H9 (cell line): ENCODE results near the gene MARCHF3. TPM values are rescaled to one million over a fixed set of nuclear protein-coding genes. Genes with fewer than 3 reads are reported as not detected.
A peak's percentile ranks its signal among the peaks of the same experiment; 100 is the strongest.

Experiments used
- DNase-seq: peaks from one replicate; pipeline ENCODE4 v3.0.0-alpha.2; 2017
- H2AFZ ChIP-seq: one replicate; pipeline ENCODE4 v1.6.1; 2013; ENCODE audit warnings: mild to moderate bottlenecking, low read length, control low read depth, moderate library complexity
- H2AK5ac ChIP-seq: 2 replicates; pipeline ENCODE4 v1.6.1; 2013; ENCODE audit warnings: low read length, control low read depth, mixed read lengths; ENCODE audit not compliant: insufficient read length
- H2BK120ac ChIP-seq: one replicate; pipeline ENCODE4 v1.6.1; 2013; ENCODE audit warnings: low read depth, mild to moderate bottlenecking, low read length, control low read depth, inconsistent platforms; ENCODE audit not compliant: poor library complexity, severe bottlenecking
- H2BK12ac ChIP-seq: 2 replicates; pipeline ENCODE4 v1.6.1; 2013; ENCODE audit warnings: low read length, control low read depth, mixed read lengths, low read depth; ENCODE audit not compliant: insufficient read length
- H2BK15ac ChIP-seq: 2 replicates; pipeline ENCODE4 v1.6.1; 2013; ENCODE audit warnings: low read depth, low read length, control low read depth
- H2BK20ac ChIP-seq: one replicate; pipeline ENCODE4 v1.6.1; 2013; ENCODE audit warnings: low read depth, mild to moderate bottlenecking, low read length, control low read depth, inconsistent platforms; ENCODE audit not compliant: poor library complexity, severe bottlenecking
- H2BK5ac ChIP-seq: 2 replicates; pipeline ENCODE4 v1.6.1; 2013; ENCODE audit warnings: low read length, control low read depth, mixed read lengths; ENCODE audit not compliant: insufficient read length
- H3K14ac ChIP-seq: 2 replicates; pipeline ENCODE4 v1.6.1; 2013; ENCODE audit warnings: low read length, control low read depth; ENCODE audit not compliant: insufficient read depth
- H3K18ac ChIP-seq: 2 replicates; pipeline ENCODE4 v1.6.1; 2013; ENCODE audit warnings: low read depth, mild to moderate bottlenecking, mixed read lengths, low read length, control low read depth; ENCODE audit not compliant: insufficient read length
- H3K23ac ChIP-seq: 2 replicates; pipeline ENCODE4 v1.6.1; 2013; ENCODE audit warnings: low read length, control low read depth, mixed read lengths, low read depth; ENCODE audit not compliant: insufficient read length
- H3K23me2 ChIP-seq: 2 replicates; pipeline ENCODE4 v1.6.1; 2013; ENCODE audit warnings: low read depth, mild to moderate bottlenecking, mixed read lengths, low read length, control low read depth; ENCODE audit not compliant: insufficient read length, poor library complexity, severe bottlenecking
- H3K27ac ChIP-seq: 2 replicates; pipeline ENCODE4 v1.5.1; 2013; ENCODE audit warnings: low read length, control low read depth, mixed read lengths, low read depth; ENCODE audit not compliant: insufficient read length
- H3K27me3 ChIP-seq: 2 replicates; pipeline ENCODE4 v1.6.1; 2013; ENCODE audit warnings: low read length, control low read depth, inconsistent platforms; ENCODE audit not compliant: insufficient read depth
- H3K4ac ChIP-seq: 2 replicates; pipeline ENCODE4 v1.6.1; 2013; ENCODE audit warnings: low read depth, mild to moderate bottlenecking, control low read depth, inconsistent platforms, low read length, moderate library complexity
- H3K4me1 ChIP-seq: 2 replicates; pipeline ENCODE4 v1.6.1; 2013; ENCODE audit warnings: low read length, control low read depth, inconsistent platforms; ENCODE audit not compliant: insufficient read depth
- H3K4me2 ChIP-seq: 2 replicates; pipeline ENCODE4 v1.6.1; 2013; ENCODE audit warnings: low read length, control low read depth, mixed read lengths; ENCODE audit not compliant: insufficient read length, insufficient read depth
- H3K56ac ChIP-seq: 2 replicates; pipeline ENCODE4 v1.6.1; 2013; ENCODE audit warnings: low read depth, mild to moderate bottlenecking, mixed read lengths, low read length, control low read depth; ENCODE audit not compliant: insufficient read length
- H3K79me1 ChIP-seq: 2 replicates; pipeline ENCODE4 v1.6.1; 2013; ENCODE audit warnings: low read depth, mild to moderate bottlenecking, moderate library complexity, low read length, control low read depth, inconsistent platforms; ENCODE audit not compliant: insufficient read depth, poor library complexity, severe bottlenecking
- H3K79me2 ChIP-seq: 2 replicates; pipeline ENCODE4 v1.6.1; 2013; ENCODE audit warnings: low read length, control low read depth, inconsistent platforms; ENCODE audit not compliant: insufficient read depth
- H3K9ac ChIP-seq: 2 replicates; pipeline ENCODE4 v1.6.1; 2013; ENCODE audit warnings: low read length, control low read depth, mixed read lengths; ENCODE audit not compliant: insufficient read length; ENCODE audit errors: extremely low read depth
- H3K9me3 ChIP-seq: one replicate; pipeline ENCODE4 v1.6.1; 2013; ENCODE audit warnings: low read depth, low read length, inconsistent platforms; ENCODE audit not compliant: control insufficient read depth
- H3T11ph ChIP-seq: one replicate; pipeline ENCODE4 v1.6.1; 2013; ENCODE audit warnings: mild to moderate bottlenecking, low read length, control low read depth, inconsistent platforms
- H4K20me1 ChIP-seq: one replicate; pipeline ENCODE4 v1.6.1; 2013; ENCODE audit not compliant: control insufficient read depth, insufficient read length, insufficient read depth
- H4K5ac ChIP-seq: 2 replicates; pipeline ENCODE4 v1.6.1; 2013; ENCODE audit warnings: low read depth, mild to moderate bottlenecking, mixed read lengths, low read length, control low read depth; ENCODE audit not compliant: insufficient read length
- H4K8ac ChIP-seq: replicated peaks from 2 replicates; pipeline ENCODE4 v1.6.1; 2013; ENCODE audit warnings: low read length, control low read depth, mixed read lengths, low read depth; ENCODE audit not compliant: insufficient read length
- H4K91ac ChIP-seq: 2 replicates; pipeline ENCODE4 v1.6.1; 2013; ENCODE audit warnings: low read depth, mild to moderate bottlenecking, moderate library complexity, mixed read lengths, low read length, control low read depth; ENCODE audit not compliant: insufficient read length
- H3K27ac Mint-ChIP-seq, 3 experiments: 2 replicates in 2 of 3; 3 replicates in 1 of 3; pipeline ENCODE4 v1.8.0; 2020 to 2021; ENCODE audit warnings: mixed read lengths in 3 of 3, mild to moderate bottlenecking in 1 of 3, moderate library complexity in 1 of 3
- H3K27me3 Mint-ChIP-seq: 2 replicates; pipeline ENCODE4 v1.8.0; 2021; ENCODE audit warnings: low read depth, mild to moderate bottlenecking, moderate library complexity, mixed read lengths
- H3K36me3 Mint-ChIP-seq, 3 experiments: 2 replicates in 2 of 3; 3 replicates in 1 of 3; pipeline ENCODE4 v1.8.0; 2020 to 2021; ENCODE audit warnings: low read depth in 3 of 3, mixed read lengths in 3 of 3; ENCODE audit not compliant: insufficient read depth in 1 of 3
- H3K4me1 Mint-ChIP-seq, 2 experiments: 2 replicates each; pipeline ENCODE4 v1.8.0; 2020; ENCODE audit warnings: mixed read lengths in 2 of 2
- H3K4me3 Mint-ChIP-seq, 2 experiments: 2 replicates in 1 of 2; 3 replicates in 1 of 2; pipeline ENCODE4 v1.8.0; 2020 to 2021; ENCODE audit warnings: mild to moderate bottlenecking in 2 of 2, mixed read lengths in 2 of 2, moderate library complexity in 1 of 2
- H3K9me3 Mint-ChIP-seq, 2 experiments: 2 replicates in 1 of 2; 3 replicates in 1 of 2; pipeline ENCODE4 v1.8.0; 2020; ENCODE audit warnings: mild to moderate bottlenecking in 2 of 2, mixed read lengths in 2 of 2, moderate library complexity in 1 of 2
- CTCF ChIP-seq: fragments of 200-600 bp; sonication (generic); conservative IDR thresholded peaks from 3 replicates; pipeline ENCODE4 v1.8.0; 2021; ENCODE audit warnings: antibody characterized with exemption, mild to moderate bottlenecking
- WGBS: extraction: QIAGEN DNeasy Blood & Tissue Kit; methylation state at CpG from one replicate; pipeline ENCODE4 v1.1.7; 2013; ENCODE audit warnings: missing lambda C conversion rate, low lambda C conversion rate, mixed read lengths; ENCODE audit not compliant: insufficient read length; ENCODE audit errors: extremely low coverage; 5-methylcytosine and 5-hydroxymethylcytosine counted together
- total RNA-seq: library from RNA; stranded (reverse); gene quantifications from 2 replicates; pipeline ENCODE4 v1.2.1, GENCODE V29; 2021

The MARCHF3 gene
- total RNA-seq, 1 experiment from 2014 or later = 17.7 TPM

GRCh38 chr5:126976520-126977172, 53.7 kb downstream of the MARCHF3 start:
- no peaks in the 10 kb centered on the region for H3K79me2 ChIP-seq
- H3K18ac ChIP-seq = no peak overlapping the region
- no peak for DNase-seq
- H2BK12ac ChIP-seq = no peak overlapping the region
- H3K9me3 Mint-ChIP-seq = no peaks in the 10 kb centered on the region
- H2BK15ac ChIP-seq = no peak overlapping the region
- no peak overlapping the region for H3K4me2 ChIP-seq
- H3K79me1 ChIP-seq = no peaks in the 10 kb centered on the region
- H2BK20ac ChIP-seq = no peak overlapping the region
- no peaks in the 10 kb centered on the region for H3K27me3 ChIP-seq
- H2AK5ac ChIP-seq = no peak overlapping the region
- no peak overlapping the region for H3K4ac ChIP-seq
- no peak for TF ChIP-seq CTCF
- H3K36me3 Mint-ChIP-seq = no peaks in the 10 kb centered on the region
- no peak overlapping the region for H4K5ac ChIP-seq
- H2AFZ ChIP-seq = no peak overlapping the region
- H2BK5ac ChIP-seq = no peak overlapping the region
- H3T11ph ChIP-seq = no peak overlapping the region
- peaks cover 10% of the 10 kb centered on the region for H3K4me1 ChIP-seq
- H4K20me1 ChIP-seq = no peaks in the 10 kb centered on the region
- no peak overlapping the region for H4K91ac ChIP-seq
- H3K27me3 Mint-ChIP-seq = no peaks in the 10 kb centered on the region
- no peak overlapping the region for H3K9ac ChIP-seq
- H2BK120ac ChIP-seq = no peak overlapping the region
- H3K23ac ChIP-seq = no peak overlapping the region
- no peak overlapping the region for H3K56ac ChIP-seq
- no peak overlapping the region for H3K27ac ChIP-seq
- H3K14ac ChIP-seq = no peak overlapping the region
- H3K4me3 Mint-ChIP-seq = no peak overlapping the region
- no peaks in the 10 kb centered on the region for H3K9me3 ChIP-seq
- peaks cover 32 to 37% of the 10 kb centered on the region in 2 experiments for H3K4me1 Mint-ChIP-seq
- H3K27ac Mint-ChIP-seq = peak overlapping the region; percentile 36 to 76 (median 50); a peak in 3 of 7 replicates
- H4K8ac ChIP-seq = no peak overlapping the region
- H3K23me2 ChIP-seq = no peaks in the 10 kb centered on the region
- WGBS = no CpG with 5 or more reads among the region's 6 CpGs
